ENCODE data around the gene ATAD3A. TPM values are rescaled to one million over a fixed set of nuclear protein-coding genes. Genes with fewer than 3 reads are reported as not detected.
"Not testable (repeated sequence)": the region's sequence is repeated elsewhere in the genome, so short reads cannot be mapped to it uniquely, and the experiment has no call there.

The ATAD3A gene
- total and polyA plus RNA-seq, 2 donors (not counting 1 experiment from before 2014, with no cell fraction given), result 12.5 to 18.0 TPM

DNA sequence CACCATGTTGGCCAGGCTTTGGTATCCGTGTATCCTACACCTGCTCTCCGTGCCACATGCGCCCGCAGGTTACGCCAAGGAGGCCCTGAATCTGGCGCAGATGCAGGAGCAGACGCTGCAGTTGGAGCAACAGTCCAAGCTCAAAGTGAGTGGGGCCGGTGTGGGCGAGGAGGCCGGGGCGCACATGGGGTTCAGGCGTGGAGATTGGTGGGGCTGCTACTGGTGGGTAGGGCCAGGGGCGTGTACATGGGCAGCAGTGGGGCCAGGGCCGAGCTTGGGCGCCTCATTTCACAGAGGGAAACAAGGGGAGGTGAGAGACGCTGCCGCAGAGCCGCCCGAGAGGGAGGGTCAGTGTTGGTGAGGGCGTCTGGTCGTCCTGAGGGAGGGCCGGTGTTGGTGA is 34.8 kb upstream of the ATAD3A start:
- H4K20me1 ChIP-seq (ENCODE audit: control insufficient read depth, extremely low read depth, insufficient read depth, low read length), result no peaks in the 10 kb centered on the region
- H3K4me2 ChIP-seq (ENCODE audit: extremely low read depth, insufficient read depth, low read length), result no peak overlapping the region
- no peaks in the 10 kb centered on the region for H3K27me3 ChIP-seq (ENCODE audit: control insufficient read depth, insufficient read depth, low read length)
- no peak overlapping the region for H3K27ac ChIP-seq (ENCODE audit: insufficient read depth, low read length)
- no peak overlapping the region for H3K4me3 ChIP-seq (replicated peaks in 1 of 4; ENCODE audit: control extremely low read depth in 1 of 4, insufficient read depth in 1 of 4, low read depth in 3 of 4, low read length in 4 of 4)
- no peak overlapping the region for H2AFZ ChIP-seq (ENCODE audit: low read length)
- no peaks in the 10 kb centered on the region for H3K9me3 ChIP-seq (ENCODE audit: control insufficient read depth, insufficient read depth, low read depth, low read length)
- H3K36me3 ChIP-seq (ENCODE audit: control insufficient read depth, insufficient read depth, low read length), result peaks cover 22% of the 10 kb centered on the region
- TF ChIP-seq EZH2 (IDR thresholded peaks at IDR 0.05; ENCODE audit: low read length, missing control alignments) (no peak), CTCF (conservative IDR thresholded peaks at IDR 0.05 in 1 of 2, IDR thresholded peaks at IDR 0.05 in 1 of 2; ENCODE audit: low read depth in 1 of 2, low read length in 2 of 2) (no peak)
- peaks cover 44% of the 10 kb centered on the region for H3K79me2 ChIP-seq (ENCODE audit: control insufficient read depth, insufficient read depth, low read length)
- DNase-seq (ENCODE audit: low read depth in 2 of 2), result no peak
- no peaks in the 10 kb centered on the region for H3K4me1 ChIP-seq (ENCODE audit: control insufficient read depth, extremely low read depth, insufficient read depth, low read length)
- H3K9ac ChIP-seq (ENCODE audit: insufficient read depth, low read length), result no peak overlapping the region

DNA sequence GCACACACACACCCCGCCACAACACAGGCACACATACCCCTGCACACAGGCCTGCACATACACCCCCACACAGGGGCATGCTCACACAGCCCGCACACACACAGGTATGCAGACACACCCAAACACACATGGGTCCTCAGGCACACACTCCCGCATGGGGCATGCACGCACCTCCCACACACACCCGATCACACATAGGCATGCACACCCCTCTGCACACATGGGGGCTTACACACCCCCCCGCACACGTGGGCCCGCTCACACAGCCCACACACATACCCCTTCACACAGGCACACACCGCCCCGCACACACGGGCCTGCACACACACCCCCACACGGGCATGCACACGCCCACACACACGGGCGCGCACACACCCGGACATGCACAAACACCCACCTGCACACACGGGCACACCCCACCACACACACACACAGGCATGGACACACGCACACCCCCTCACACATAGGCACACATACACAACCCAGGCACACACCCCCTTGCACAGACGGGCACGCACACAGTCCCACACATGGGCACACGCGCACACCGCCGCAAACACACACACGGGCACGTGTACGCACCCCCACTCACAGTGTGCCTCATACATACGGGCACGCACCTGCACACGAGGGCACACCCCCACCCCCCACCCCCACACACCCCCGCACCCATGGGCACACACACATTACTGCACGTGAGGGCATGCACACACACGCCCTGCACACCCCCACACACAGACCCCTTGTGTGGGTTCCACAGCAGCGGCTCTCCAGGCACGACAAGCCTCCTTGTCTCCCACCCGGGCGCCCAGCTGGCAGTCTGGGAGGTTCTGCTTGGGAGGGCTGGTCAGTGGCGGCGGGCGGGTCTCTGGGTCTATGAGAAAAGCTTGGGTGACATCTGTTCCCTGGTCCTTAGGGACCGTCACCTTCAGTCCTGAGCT is 32.1 kb upstream of the ATAD3A start:
- Histone ChIP-seq H2AFZ (ENCODE audit: low read length) (no peak overlapping the region), H3K4me2 (ENCODE audit: extremely low read depth, insufficient read depth, low read length) (no peak overlapping the region), H3K27me3 (ENCODE audit: control insufficient read depth, insufficient read depth, low read length) (no peaks in the 10 kb centered on the region), H3K4me1 (ENCODE audit: control insufficient read depth, extremely low read depth, insufficient read depth, low read length) (no peaks in the 10 kb centered on the region), H3K36me3 (ENCODE audit: control insufficient read depth, insufficient read depth, low read length) (peaks cover 33% of the 10 kb centered on the region), H3K79me2 (ENCODE audit: control insufficient read depth, insufficient read depth, low read length) (peaks cover 21% of the 10 kb centered on the region), H4K20me1 (ENCODE audit: control insufficient read depth, extremely low read depth, insufficient read depth, low read length) (no peaks in the 10 kb centered on the region), H3K27ac (ENCODE audit: insufficient read depth, low read length) (no peak overlapping the region), H3K4me3 (replicated peaks in 1 of 4; ENCODE audit: control extremely low read depth in 1 of 4, insufficient read depth in 1 of 4, low read depth in 3 of 4, low read length in 4 of 4) (no peak overlapping the region), H3K9ac (ENCODE audit: insufficient read depth, low read length) (no peak overlapping the region), H3K9me3 (ENCODE audit: control insufficient read depth, insufficient read depth, low read depth, low read length) (no peaks in the 10 kb centered on the region)
- TF ChIP-seq CTCF (conservative IDR thresholded peaks at IDR 0.05 in 1 of 2, IDR thresholded peaks at IDR 0.05 in 1 of 2; ENCODE audit: low read depth in 1 of 2, low read length in 2 of 2), result no peak
- no peak for TF ChIP-seq EZH2 (IDR thresholded peaks at IDR 0.05; ENCODE audit: low read length, missing control alignments)
- no peak for DNase-seq (ENCODE audit: low read depth in 2 of 2)

GRCh38 chr1:1480488-1480867 is 31.5 kb upstream of the ATAD3A start:
- not testable (repeated sequence) for H3K27me3 ChIP-seq (ENCODE audit: control insufficient read depth, insufficient read depth, low read length); H3K9me3 ChIP-seq (ENCODE audit: control insufficient read depth, insufficient read depth, low read depth, low read length); DNase-seq (ENCODE audit: low read depth in 2 of 2); H3K4me1 ChIP-seq (ENCODE audit: control insufficient read depth, extremely low read depth, insufficient read depth, low read length); H2AFZ ChIP-seq (ENCODE audit: low read length); H3K9ac ChIP-seq (ENCODE audit: insufficient read depth, low read length); H4K20me1 ChIP-seq (ENCODE audit: control insufficient read depth, extremely low read depth, insufficient read depth, low read length); H3K27ac ChIP-seq (ENCODE audit: insufficient read depth, low read length); H3K4me3 ChIP-seq (replicated peaks in 1 of 4; ENCODE audit: control extremely low read depth in 1 of 4, insufficient read depth in 1 of 4, low read depth in 3 of 4, low read length in 4 of 4); H3K4me2 ChIP-seq (ENCODE audit: extremely low read depth, insufficient read depth, low read length)
- Histone ChIP-seq H3K79me2 (ENCODE audit: control insufficient read depth, insufficient read depth, low read length) (peaks cover 17% of the 10 kb centered on the region), H3K36me3 (ENCODE audit: control insufficient read depth, insufficient read depth, low read length) (peaks cover 33% of the 10 kb centered on the region)

DNA sequence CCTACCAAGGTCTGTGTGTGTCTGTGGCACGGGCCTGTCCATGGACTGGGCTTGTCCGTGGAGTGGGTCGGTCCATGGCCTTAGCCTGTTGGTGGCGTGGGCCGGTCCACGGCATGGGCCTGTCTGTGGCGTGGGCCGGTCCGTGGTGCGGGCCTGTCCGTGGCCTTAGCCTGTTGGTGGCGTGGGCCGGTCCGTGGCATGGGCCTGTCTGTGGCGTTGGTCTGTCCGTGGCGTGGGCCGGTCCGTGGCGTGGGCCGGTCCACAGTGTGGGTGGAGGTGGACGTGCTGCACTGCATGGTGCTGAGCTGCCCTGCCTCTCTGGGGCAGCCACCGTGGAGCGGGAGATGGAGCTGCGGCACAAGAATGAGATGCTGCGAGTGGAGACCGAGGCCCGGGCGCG is 30.2 kb upstream of the ATAD3A start:
- not testable (repeated sequence) for DNase-seq (ENCODE audit: low read depth in 2 of 2); H3K4me1 ChIP-seq (ENCODE audit: control insufficient read depth, extremely low read depth, insufficient read depth, low read length); H3K27me3 ChIP-seq (ENCODE audit: control insufficient read depth, insufficient read depth, low read length); H3K4me2 ChIP-seq (ENCODE audit: extremely low read depth, insufficient read depth, low read length); H3K9me3 ChIP-seq (ENCODE audit: control insufficient read depth, insufficient read depth, low read depth, low read length); H4K20me1 ChIP-seq (ENCODE audit: control insufficient read depth, extremely low read depth, insufficient read depth, low read length); H3K4me3 ChIP-seq (replicated peaks in 1 of 4; ENCODE audit: control extremely low read depth in 1 of 4, insufficient read depth in 1 of 4, low read depth in 3 of 4, low read length in 4 of 4); H3K9ac ChIP-seq (ENCODE audit: insufficient read depth, low read length); H3K27ac ChIP-seq (ENCODE audit: insufficient read depth, low read length); H2AFZ ChIP-seq (ENCODE audit: low read length)
- Histone ChIP-seq H3K79me2 (ENCODE audit: control insufficient read depth, insufficient read depth, low read length) (peaks cover 10% of the 10 kb centered on the region), H3K36me3 (ENCODE audit: control insufficient read depth, insufficient read depth, low read length) (peaks cover 33% of the 10 kb centered on the region)

Data from fibroblast of lung (primary cell).